NOMO-1 treated with DMSO at 0.1 percent for 48 hours (cell line): ENCODE measurements around the gene TMEM266.
"Not testable (repeated sequence)": the region's sequence is repeated elsewhere in the genome, so short reads cannot be mapped to it uniquely, and the experiment has no call there.

Source experiments
- DNase-seq: peaks from one replicate; lab custom pipeline; 2025; ENCODE audit not compliant: unreplicated experiment; lab: John Stamatoyannopoulos, UW

Gene TMEM266, protein sequence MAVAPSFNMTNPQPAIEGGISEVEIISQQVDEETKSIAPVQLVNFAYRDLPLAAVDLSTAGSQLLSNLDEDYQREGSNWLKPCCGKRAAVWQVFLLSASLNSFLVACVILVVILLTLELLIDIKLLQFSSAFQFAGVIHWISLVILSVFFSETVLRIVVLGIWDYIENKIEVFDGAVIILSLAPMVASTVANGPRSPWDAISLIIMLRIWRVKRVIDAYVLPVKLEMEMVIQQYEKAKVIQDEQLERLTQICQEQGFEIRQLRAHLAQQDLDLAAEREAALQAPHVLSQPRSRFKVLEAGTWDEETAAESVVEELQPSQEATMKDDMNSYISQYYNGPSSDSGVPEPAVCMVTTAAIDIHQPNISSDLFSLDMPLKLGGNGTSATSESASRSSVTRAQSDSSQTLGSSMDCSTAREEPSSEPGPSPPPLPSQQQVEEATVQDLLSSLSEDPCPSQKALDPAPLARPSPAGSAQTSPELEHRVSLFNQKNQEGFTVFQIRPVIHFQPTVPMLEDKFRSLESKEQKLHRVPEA

DNA sequence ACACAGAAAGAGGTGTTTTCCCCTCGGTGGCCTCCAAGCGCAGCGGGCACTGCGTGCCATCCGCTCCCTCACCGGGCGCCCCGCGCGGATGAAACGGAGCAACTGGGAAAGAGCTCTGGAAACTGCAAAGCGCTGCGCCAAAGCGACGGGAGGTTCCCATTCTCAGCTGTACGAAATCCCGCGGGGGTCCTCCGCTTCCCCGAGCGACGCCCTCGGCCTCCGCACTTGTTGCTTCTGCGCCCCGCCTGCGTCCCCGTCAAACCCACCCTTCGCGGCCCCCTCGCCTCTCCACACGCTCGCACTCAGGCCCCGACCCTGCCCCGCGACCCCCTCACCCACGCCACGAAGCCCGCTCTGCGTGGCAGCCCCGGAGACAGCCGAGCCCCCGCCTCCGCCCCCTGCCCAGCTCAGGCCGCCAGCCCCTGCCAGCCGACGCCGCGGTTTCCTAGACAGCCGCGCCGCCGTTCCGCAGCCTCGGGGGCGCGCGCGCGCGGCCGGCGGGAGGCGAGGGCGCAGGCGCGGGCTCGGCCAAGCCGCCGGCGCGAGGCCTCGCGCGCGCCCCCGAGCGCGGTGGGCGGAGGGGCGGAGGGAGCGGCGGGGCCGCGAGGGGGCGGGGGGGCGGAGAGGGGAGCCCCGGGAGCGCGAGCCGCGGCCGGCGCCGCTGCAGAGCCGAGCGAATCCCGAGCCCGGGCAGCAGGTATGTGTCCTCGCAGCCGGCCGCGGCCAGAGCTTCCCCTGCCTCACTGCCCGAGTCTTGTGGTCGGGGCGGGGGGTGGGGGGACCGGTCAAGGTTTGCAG, at the start of gene TMEM266:
TSS of gene TMEM266 (plus strand) at position 666 of the 798 bp plus-strand sequence. CDS start 74,279 bp downstream, outside the sequence.
- DNase-seq, result peak; percentile 19

DNA sequence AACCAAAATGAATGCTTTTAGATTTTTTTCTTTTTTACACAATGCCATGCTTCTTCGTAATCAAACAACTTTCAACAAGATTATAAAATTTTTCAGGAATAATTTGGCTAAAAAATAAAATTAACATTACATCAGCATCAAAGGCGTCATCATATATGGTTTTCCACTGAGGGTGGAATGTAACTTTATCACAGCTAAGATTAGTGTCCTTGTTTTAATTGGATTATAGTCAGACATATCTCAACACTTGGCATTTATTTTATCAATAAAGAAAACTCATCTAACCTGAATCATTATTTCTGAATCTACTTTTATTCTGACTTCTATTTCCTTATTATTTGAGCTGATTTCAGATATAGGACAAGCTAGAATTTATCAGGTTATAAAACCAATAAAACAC, 49.2 kb upstream of the TMEM266 start:
- DNase-seq, result no peak

DNA sequence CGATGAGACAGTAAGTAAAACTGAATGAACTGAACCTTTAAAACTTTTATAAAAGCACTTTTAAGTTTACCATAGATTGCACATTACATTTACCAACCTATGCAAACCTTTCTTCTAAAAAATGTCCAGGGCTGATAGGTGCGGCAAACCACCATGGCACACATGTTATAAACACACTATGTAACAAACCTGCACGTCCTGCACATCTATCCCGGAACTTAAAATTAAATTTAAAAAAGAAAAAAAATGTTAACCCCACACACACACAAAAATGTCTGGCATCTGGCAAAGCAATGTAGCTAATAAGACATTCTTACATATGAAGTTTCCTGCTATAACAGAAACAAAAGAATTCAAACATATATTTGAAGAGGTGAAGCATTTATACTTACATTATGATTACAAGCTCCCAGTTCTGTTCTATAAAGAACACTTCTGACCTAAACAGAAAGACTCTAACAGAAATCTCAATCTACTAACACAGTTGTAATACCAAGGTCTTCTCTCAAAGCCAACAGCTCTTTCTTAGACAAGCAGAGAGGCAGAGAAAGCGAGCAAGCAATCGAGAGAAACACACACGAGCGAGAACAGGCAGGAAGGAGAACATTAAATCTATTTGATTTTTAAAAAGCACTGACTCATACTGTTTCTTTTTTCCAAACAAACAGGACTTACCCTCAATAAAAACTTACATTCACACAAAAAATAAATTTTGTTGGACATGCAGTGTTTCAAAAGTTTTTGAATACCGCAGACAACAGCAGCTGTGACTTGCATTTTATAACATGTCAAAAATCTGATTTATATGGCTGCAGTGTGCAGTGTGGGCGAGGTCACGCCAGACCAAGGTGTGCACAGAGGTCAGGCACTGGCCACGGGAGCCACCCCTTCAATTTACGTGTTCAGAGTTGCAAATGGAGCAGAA, 47.9 kb upstream of the TMEM266 start, which contains the start of gene NRG4:
TSS of gene NRG4 (minus strand) at position 798 of the 925 bp plus-strand sequence. CDS start 1,194 bp downstream, outside the sequence.
- DNase-seq, result peak; percentile 73

DNA sequence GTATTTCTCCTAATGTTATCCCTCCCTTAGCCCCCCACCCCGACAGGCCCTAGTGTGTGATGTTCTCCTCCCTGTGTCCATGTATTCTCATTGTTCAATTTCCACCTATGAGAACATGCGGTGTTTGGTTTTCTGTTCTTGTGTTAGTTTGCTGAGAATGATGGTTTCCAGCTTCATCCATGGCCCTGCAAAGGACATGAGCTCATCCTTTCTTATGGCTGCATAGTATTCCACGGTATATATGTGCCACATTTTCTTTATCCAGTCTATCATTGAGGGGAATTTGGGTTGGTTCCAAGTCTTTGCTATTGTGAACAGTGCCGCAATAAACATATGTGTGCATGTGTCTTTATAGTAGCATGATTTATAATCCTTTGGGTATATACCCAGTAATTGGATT, 46.3 kb upstream of the TMEM266 start:
- not testable (repeated sequence) for DNase-seq

DNA sequence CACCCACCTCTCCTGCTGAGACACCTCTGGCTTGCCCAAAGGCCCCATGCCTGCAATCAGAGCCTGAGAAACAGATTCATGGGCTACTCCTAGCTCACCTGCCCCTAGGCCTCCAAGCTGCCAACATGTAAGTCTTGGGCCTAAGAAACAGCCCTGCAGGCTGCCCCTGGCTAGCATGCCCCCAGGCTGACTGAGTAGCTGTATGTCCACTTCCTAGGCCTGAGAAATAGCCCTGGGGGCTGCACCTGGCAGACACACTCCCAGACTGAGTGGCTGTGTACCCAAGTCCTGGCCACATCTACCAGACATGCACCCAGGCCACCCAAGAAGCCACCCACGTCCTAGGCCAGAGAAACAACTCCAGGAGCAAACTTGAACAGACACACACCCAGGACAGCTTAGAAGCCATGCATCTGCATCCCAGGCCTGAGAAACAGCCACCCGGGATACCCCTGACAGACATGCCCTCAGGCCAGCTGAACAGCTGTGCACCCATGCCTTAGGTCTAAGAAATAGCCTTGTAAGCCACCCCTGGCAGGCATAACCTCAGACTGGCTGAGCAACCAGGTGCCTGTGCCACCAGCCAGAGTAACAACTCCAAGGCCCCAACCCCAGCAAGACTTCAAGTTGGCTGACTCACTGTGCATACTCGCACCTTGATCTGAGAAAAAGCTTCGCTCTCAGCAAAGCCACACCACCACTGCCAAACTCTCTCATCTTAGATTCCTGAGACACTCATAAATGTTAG, 35.6 kb upstream of the TMEM266 start:
- no peak for DNase-seq

DNA sequence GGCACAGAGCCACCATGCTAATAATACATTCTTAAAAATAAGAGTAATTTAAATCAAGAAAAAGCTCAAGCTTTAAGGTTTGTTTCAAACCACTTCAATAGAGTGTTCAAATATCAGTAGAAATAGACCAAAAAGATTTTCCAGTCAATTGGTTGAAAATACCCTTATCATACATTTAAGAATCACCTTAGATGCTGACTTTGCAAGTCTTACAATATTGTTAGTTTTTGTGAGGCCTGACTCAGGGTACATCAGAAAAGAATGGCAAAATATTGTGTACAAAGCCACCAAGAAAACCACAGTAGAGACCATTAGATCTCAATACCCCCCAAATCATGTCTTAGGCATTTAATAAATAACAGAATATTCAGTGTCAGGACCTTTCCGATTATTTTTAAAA, 27.7 kb upstream of the TMEM266 start:
- DNase-seq, result no peak

GRCh38 chr15:76033438-76033837, 26.3 kb upstream of the TMEM266 start:
- no peak for DNase-seq

DNA sequence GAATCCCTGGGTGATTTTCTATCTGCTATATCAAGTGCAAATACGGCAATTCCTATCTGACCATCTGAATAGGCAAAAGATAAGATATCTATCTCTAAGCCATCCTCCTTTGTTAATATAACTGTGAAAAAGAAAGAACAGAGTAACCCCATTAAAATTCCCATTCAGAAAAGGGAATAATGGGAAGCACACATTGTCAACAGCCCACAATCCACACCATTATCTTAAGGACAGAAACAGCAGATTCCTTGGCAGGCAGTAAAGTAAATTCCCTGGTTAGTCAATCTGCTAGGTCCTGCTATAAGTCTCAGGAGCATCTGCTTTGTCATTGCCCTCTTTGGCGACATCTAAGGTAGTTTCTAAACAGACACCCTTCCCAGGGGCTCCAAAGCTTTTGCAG, 25.7 kb upstream of the TMEM266 start:
- no peak for DNase-seq

DNA sequence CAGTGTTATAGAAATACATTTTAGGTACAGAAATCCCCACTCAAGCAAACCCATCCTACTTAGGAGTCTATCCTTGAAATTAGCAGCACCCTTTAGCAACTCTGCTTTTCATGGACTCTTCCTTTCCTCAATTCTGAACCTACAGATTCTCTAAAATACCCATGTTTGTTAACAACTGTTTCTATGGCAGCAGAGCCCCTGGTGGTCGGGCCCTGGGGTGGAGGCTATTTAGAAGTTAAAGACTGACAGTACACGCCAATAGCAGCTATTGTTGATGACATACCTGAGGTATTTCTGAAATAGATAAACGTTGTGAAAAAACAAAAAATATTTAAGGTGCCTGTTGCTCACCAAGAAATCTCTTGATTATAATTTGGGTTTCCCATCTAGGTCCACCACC, 24.2 kb upstream of the TMEM266 start:
- no peak for DNase-seq

DNA sequence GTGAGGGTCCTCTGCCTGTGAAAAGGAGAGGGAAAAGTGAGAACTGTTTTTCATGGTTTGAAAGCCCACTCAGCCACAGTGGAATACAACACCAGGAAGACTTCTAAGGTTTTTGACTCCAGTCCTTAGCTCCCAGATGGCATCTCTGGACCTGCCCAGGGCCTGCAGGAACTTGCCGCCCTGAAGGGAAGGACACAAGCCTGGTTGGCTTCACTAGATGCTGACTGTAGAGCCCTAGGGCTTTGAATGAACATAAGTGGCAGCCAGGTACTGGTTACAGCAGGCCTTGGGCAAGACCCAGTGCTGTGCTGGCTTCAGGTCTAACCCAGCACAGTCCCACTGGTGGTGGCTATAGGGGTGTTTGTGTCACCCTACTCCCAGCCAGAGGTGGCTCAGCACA, 21.3 kb upstream of the TMEM266 start:
- no peak for DNase-seq

- DNase-seq, result not testable (repeated sequence)
These were observed 5.6 kb upstream of the TMEM266 start for GRCh38 chr15:76054201-76054600.

DNA sequence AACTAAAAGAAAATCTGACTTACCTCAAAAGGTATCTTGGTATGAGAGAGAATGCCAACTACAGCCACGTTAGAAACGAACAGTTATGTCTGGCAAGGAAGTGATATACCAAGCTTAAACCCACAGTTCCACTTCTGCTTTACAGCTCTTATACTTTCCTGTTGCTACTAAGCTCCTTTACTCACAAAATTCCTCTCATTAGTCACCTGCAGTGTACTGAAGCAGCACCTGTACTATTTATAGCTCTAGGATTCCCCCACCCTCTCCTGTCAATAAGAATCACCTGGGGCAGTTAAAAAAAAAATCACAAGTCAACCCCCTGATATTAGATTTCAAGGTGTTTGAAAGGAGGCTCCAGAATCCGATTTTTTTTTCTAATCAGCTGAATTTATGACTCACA, 2.9 kb upstream of the TMEM266 start:
- DNase-seq, result peak; percentile 87

- DNase-seq, result peak; percentile 37
These were observed 2.3 kb upstream of the TMEM266 start for GRCh38 chr15:76057332-76058000.

- peak; percentile 53 for DNase-seq
These were observed 968 bp upstream of the TMEM266 start for GRCh38 chr15:76058714-76059319.

DNA sequence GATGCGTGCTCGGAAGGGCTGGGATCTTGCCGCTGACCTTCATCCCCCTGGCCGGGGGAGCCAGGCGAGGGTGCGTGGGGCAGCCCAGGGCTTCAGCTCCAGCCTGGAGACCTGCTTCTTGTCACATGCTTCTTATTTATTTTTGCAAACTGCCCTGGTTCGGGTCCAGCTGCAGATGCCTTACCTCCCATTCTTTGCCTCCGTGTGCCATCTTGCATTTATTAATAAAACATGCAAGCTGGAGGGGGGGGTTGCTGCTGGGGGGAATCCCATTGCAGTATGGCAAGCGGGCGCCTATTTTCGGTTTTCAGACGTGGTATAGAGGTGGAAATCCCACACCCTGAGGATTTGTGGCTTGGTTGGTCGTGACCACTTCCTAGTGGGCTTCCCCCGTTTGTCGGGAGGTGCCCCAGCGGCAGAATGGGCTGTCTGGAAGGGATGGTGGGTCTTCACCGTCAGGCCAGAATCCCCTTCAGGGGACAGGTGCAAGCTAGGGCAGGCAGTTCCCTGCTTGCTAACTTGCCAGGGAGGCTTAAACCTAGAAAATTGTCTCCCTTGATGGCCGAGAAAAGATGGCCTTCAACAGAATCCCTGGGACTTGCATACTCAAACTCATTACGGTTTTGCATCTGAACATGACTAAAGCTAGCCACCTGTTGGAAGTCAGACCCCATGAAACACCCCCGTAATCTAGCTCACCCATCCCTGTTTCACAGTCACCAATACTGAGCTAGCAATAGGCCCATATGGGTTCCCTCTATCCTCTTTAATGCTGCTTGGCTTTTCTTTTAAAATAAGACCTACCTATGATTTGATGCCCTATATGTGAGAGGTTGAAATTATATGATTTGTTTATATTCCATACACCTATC, 569 bp downstream of the TMEM266 start:
- DNase-seq, result no peak

GRCh38 chr15:76061700-76062099, 1.9 kb downstream of the TMEM266 start:
- DNase-seq, result no peak

- DNase-seq, result no peak
These were observed 2.5 kb downstream of the TMEM266 start for GRCh38 chr15:76062286-76062685.

- no peak for DNase-seq
These were observed 4.6 kb downstream of the TMEM266 start for GRCh38 chr15:76064375-76064774.
